Measurements from ENCODE around the gene ATG7.

Gene ATG7

GRCh38 chr3:11556851-11557644 lies 284.9 kb downstream of the ATG7 start:
- peak; percentile 94 for DNase-seq

- DNase-seq = peak; percentile 79
Observed at GRCh38 chr3:11558002-11558401, 285.8 kb downstream of the ATG7 start.

- peak; percentile 41 for DNase-seq
Observed at GRCh38 chr3:11558411-11558903, 286.3 kb downstream of the ATG7 start.

- no peak for DNase-seq
Observed at GRCh38 chr3:11558918-11559815, 287.0 kb downstream of the ATG7 start.

GRCh38 chr3:11559816-11560633 lies 287.8 kb downstream of the ATG7 start:
- DNase-seq = no peak

- no peak for DNase-seq
Observed at GRCh38 chr3:11560746-11561145, 288.5 kb downstream of the ATG7 start.

GRCh38 chr3:11562277-11562881 lies 290.2 kb downstream of the ATG7 start:
- DNase-seq = no peak

- no peak for DNase-seq
Observed at GRCh38 chr3:11563159-11563864, 291.1 kb downstream of the ATG7 start.

- DNase-seq = no peak
Observed at GRCh38 chr3:11563865-11564185, 291.6 kb downstream of the ATG7 start.

GRCh38 chr3:11564577-11565001 lies 292.4 kb downstream of the ATG7 start:
- no peak for DNase-seq

GRCh38 chr3:11565072-11565471 lies 292.9 kb downstream of the ATG7 start:
- DNase-seq = no peak

GRCh38 chr3:11565492-11565891 lies 293.3 kb downstream of the ATG7 start:
- DNase-seq = no peak

- no peak for DNase-seq
Observed at GRCh38 chr3:11565932-11566331, 293.7 kb downstream of the ATG7 start.

- DNase-seq = no peak
Observed at GRCh38 chr3:11566478-11566877, 294.3 kb downstream of the ATG7 start.

- DNase-seq = no peak
Observed at GRCh38 chr3:11566916-11567315, 294.7 kb downstream of the ATG7 start.

- peak; percentile 57 for DNase-seq
Observed at GRCh38 chr3:11567516-11568467, 295.6 kb downstream of the ATG7 start.

- DNase-seq = peak; percentile 93
Observed at GRCh38 chr3:11568503-11569155, 296.4 kb downstream of the ATG7 start.

- no peak for DNase-seq
Observed at GRCh38 chr3:11569156-11569741, 297.1 kb downstream of the ATG7 start.

- DNase-seq = no peak
Observed at GRCh38 chr3:11570251-11570650, 298.1 kb downstream of the ATG7 start.

All from fibroblast of skin of scalp (primary cell).